ENCODE measurements around the gene TSEN34. TPM values are rescaled to one million over a fixed set of nuclear protein-coding genes. Genes with fewer than 3 reads are reported as not detected.
"Not testable (repeated sequence)": the region's sequence is repeated elsewhere in the genome, so short reads cannot be mapped to it uniquely, and the experiment has no call there.

TSEN34 gene
- total RNA-seq, 4 donors from 2014 or later, result 80.5 to 118 (median 107) TPM

GRCh38 chr19:54179921-54180461, 11.1 kb upstream of the TSEN34 start:
- intact Hi-C loops (cut with DNase I; ENCODE audit: low total_unique reads), result no loop called here
- 52 to 60% methylated on average over 10 of the region's 10 CpGs for WGBS, 2 donors
- no peak overlapping the region for H3K4me3 ChIP-seq (ENCODE audit: low read depth, poor library complexity, severe bottlenecking)
- TF ChIP-seq CTCF (IDR thresholded peaks at IDR 0.05), result no peak
- no peak for TF ChIP-seq POLR2A (IDR thresholded peaks at IDR 0.05)
- DNase-seq (ENCODE audit: low spot score in 2 of 2), result no peak

GRCh38 chr19:54180691-54181091, 10.4 kb upstream of the TSEN34 start:
- H3K4me3 ChIP-seq (ENCODE audit: low read depth, poor library complexity, severe bottlenecking), result no peak overlapping the region
- DNase-seq (ENCODE audit: low spot score in 2 of 2), result no peak
- no peak for TF ChIP-seq POLR2A (IDR thresholded peaks at IDR 0.05)
- TF ChIP-seq CTCF (IDR thresholded peaks at IDR 0.05), result no peak
- intact Hi-C loops (cut with DNase I; ENCODE audit: low total_unique reads), result no loop called here
- WGBS, 2 donors, result 96% methylated on average over 36 to 37 of the region's 37 CpGs

- 91 to 98% methylated on average over 3 of the region's 3 CpGs for WGBS, 2 donors
- H3K4me3 ChIP-seq (ENCODE audit: low read depth, poor library complexity, severe bottlenecking); intact Hi-C loops (cut with DNase I; ENCODE audit: low total_unique reads); DNase-seq (ENCODE audit: low spot score in 2 of 2): not testable (repeated sequence)
Observed at GRCh38 chr19:54181894-54182293, 9.2 kb upstream of the TSEN34 start.

GRCh38 chr19:54183431-54183830, 7.7 kb upstream of the TSEN34 start:
- 90% methylated on average over 11 of the region's 11 CpGs for WGBS, 2 donors
- DNase-seq (ENCODE audit: low spot score in 2 of 2), result no peak
- TF ChIP-seq CTCF (IDR thresholded peaks at IDR 0.05) (no peak), POLR2A (IDR thresholded peaks at IDR 0.05) (no peak)
- no peak overlapping the region for H3K4me3 ChIP-seq (ENCODE audit: low read depth, poor library complexity, severe bottlenecking)
- intact Hi-C loops (cut with DNase I; ENCODE audit: low total_unique reads), result no loop called here

- whole genome bisulfite sequencing, 2 donors, result 91 to 96% methylated on average over 8 of the region's 8 CpGs
- intact Hi-C loops (cut with DNase I; ENCODE audit: low total_unique reads), result no loop called here
- no peak for DNase-seq (ENCODE audit: low spot score in 2 of 2)
- TF ChIP-seq CTCF (IDR thresholded peaks at IDR 0.05) (no peak), POLR2A (IDR thresholded peaks at IDR 0.05) (no peak)
- H3K4me3 ChIP-seq (ENCODE audit: low read depth, poor library complexity, severe bottlenecking), result no peak overlapping the region
Observed at GRCh38 chr19:54186351-54186750, 4.8 kb upstream of the TSEN34 start.

- no peak overlapping the region for H3K4me3 ChIP-seq (ENCODE audit: low read depth, poor library complexity, severe bottlenecking)
- no peak for DNase-seq (ENCODE audit: low spot score in 2 of 2)
- TF ChIP-seq POLR2A (IDR thresholded peaks at IDR 0.05) (no peak), CTCF (IDR thresholded peaks at IDR 0.05) (no peak)
- intact Hi-C loops (cut with DNase I; ENCODE audit: low total_unique reads), result no loop called here
- WGBS, 2 donors, result 84 to 91% methylated on average over 11 of the region's 11 CpGs
Observed at GRCh38 chr19:54186934-54187381, 4.2 kb upstream of the TSEN34 start.

Measured in lower leg skin (tissue), 4 donors.